T-helper 2 cell treated with Interferon-gamma antibody and Interleukin-4, amounts not matched to agents 100 ng/mL and 5 ng/mL, for 36 hours (primary cell): ENCODE data around the gene ZNF335. TPM values are rescaled to one million over a fixed set of nuclear protein-coding genes. Genes with fewer than 3 reads are reported as not detected.
"Not testable (repeated sequence)": the region's sequence is repeated elsewhere in the genome, so short reads cannot be mapped to it uniquely, and the experiment has no call there.

Source experiments
- intact Hi-C: fragments of 100-400 bp; cut with micrococcal nuclease; formaldehyde crosslinking; loops from one replicate; pipeline ENCODE4 v1.15.1; 2023
- total RNA-seq: library from RNA; stranded (reverse); gene quantifications from 2 replicates; pipeline ENCODE4 v1.2.3, GENCODE V29; 2022

Gene ZNF335
- total RNA-seq, 1 donor from 2014 or later = 38.7 TPM

- intact Hi-C loops = no loop called here
Measured at GRCh38 chr20:45957021-45957941, 14.7 kb downstream of the ZNF335 start.

DNA sequence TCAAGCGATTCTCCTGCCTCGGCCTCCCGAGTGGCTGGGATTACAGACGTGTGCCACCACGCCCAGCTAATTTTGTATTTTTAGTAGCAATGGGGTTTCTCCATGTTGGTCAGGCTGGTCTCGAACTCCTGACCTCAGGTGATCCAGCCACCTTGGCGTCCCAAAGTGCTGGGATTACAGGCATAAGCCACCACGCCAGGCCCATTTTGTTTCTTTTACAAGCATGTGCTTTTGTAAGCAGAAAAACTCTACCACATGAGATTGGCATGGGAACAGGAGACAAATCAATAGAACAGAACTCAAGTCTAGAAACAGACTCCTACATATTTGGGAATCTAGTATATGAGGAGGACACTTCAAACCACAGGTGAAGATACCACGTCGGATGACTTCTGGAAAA, 15.7 kb downstream of the ZNF335 start:
- intact Hi-C loops = not testable (repeated sequence)

DNA sequence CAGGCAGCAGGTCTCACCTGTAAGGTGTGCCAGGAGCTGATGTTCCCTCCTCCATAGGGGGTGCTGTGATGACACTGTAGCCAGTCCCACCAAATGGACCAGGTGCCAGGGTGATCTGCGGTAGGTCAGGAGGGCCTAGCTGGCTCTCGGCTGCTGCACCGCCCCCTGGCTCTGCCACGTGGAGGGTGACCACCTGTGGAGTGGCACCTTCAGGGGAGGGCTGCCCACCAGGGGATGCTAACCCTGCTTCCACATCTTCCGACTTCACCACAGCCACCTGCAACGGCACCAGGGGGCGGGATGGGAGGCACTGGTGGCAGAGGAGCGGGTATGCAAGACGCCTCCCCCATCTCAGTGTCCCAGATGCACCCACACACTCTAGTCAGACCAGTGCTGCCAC, 18.3 kb downstream of the ZNF335 start:
- intact Hi-C loops = no loop called here

GRCh38 chr20:45952861-45953260, 19.1 kb downstream of the ZNF335 start:
- intact Hi-C loops = no loop called here

GRCh38 chr20:45951925-45952834, 19.8 kb downstream of the ZNF335 start:
- intact Hi-C loops = no loop called here

- intact Hi-C loops = no loop called here
Measured at GRCh38 chr20:45950330-45950646, 21.7 kb downstream of the ZNF335 start.

DNA sequence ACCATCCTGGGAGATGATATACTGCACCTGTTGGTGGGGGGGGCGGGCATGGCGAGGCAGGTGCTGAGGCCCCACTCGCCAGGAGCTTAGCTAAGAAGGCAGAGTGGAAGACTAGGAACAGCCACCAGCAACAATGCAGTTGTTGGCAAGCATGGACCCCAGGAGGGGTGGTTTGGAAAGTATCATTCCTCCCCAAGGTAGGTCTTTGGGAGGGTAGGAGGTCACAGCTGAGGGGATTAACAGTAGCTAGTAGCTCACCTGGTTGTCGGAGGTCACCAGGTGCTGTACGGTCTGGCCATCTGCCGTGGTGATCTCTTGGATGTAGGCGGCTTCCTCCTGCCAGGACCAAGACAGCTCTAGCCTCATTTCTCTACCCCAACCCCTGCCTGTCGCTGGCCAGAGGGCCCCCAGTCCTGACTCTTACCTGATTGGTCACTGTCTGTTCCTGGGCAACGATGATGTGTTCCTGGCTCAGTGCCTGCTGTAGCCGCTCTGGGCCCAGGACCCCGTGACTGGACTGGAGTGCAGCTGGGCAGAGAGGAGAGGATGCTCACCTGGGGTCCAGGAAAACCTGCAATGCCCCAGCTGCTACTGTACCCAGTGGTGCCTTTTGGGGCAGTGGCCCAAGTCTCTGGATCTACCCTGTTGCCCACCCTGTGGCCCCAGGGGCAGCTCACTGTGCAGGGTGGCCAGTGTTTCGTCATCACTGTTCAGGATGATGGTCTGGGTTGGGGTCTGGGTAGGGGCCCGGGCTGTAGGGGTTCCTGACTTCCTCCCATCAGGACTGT, 22.3 kb downstream of the ZNF335 start:
- intact Hi-C loops = no loop called here

DNA sequence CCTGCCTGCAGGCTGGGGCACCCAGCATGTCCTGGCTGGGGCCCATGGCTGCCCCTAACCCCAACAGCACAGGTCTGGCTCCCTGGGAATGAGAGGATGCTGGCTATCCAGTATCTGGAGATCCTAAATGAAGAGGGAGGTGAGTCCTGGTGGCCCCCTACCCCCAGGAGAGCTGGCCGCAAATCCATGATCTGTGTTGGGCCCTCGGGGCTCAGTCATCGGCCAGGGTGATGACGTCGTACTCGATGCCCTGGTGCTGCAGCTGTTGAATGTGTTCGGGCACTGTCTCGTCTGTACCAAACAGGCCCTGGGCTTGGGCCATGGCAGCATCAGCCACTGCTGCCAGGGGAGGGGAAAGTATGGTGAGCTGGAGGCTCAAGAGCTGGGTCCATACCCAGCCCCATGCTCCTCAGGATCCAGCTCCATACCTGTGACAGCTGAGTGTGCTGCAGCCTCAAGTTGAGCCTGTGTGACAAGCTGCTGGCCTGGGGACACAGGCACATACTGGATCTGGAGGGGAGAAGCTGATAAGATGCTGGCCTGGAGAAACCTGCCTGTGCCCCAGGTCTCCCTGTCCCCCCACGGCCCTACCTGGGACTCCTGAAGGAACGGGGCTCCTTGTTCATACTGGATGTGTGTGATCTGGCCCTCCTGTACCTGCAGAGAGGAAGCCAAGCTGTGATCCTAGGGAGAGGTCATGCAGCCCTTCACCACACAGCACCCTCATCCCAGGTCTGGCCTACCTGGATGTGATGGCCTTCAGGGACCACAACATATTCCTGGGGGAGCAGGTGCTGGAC, 23.1 kb downstream of the ZNF335 start:
- intact Hi-C loops = no loop called here

GRCh38 chr20:45948261-45948733, 23.7 kb downstream of the ZNF335 start:
- intact Hi-C loops = no loop called here

- intact Hi-C loops = no loop called here
Measured at GRCh38 chr20:45947110-45947866, 24.7 kb downstream of the ZNF335 start.

DNA sequence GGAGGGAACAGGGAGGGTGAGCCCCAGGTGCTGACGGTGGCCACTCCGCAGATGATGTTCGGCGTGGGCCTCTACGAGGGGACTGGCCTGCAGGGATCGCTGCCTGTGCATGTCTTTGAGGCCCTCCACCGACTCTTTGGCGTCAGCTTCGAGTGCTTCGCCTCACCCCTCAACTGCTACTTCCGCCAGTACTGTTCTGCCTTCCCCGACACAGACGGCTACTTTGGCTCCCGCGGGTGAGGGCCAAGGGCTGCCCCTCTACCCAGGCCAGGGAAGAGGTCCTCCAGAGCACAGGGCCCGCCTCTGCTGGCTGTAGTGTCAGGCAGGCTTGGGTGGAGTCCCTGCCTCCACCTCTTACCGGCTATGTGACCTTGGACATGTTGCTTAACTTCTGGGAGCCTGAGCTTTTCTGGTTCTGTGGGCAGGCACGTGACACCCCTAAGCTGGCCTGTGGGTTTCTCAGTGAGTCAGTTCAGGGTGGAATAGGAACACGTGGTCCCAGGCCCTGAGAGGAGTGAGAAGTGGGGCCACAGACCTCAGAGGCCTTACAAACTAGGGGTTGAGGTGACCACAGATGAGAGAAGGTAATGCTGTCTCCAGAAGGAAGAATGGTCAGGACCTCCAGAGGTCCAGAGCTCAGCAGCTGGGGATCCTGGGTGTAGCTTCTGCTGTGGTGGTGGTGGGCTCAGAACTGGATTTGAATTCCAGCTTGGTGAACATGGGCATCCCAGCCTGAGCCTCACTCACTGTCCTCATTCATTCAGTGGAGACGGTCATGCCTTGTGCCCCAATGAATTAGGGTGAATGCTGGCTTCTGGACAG, 25.6 kb downstream of the ZNF335 start:
- intact Hi-C loops = no loop called here

DNA sequence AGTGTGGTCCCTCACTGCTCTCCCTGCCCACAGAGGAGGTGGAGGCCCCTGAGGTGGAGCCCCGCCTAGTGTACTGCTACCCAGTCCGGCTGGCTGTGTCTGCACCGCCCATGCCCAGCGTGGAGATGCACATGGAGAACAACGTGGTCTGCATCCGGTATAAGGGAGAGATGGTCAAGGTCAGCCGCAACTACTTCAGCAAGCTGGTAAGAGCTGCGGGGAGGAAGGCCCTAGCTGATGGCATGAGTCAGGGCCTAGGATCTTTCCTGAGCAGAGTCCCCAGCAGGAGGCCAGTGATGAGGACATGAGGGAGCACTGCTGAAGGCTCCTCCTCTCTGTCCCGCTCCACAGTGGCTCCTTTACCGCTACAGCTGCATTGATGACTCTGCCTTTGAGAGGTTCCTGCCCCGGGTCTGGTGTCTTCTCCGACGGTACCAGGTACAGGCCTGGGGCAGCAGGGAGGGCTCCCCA, 26.3 kb downstream of the ZNF335 start:
- intact Hi-C loops = no loop called here

- intact Hi-C loops = no loop called here
Measured at GRCh38 chr20:45944965-45945677, 26.9 kb downstream of the ZNF335 start.

DNA sequence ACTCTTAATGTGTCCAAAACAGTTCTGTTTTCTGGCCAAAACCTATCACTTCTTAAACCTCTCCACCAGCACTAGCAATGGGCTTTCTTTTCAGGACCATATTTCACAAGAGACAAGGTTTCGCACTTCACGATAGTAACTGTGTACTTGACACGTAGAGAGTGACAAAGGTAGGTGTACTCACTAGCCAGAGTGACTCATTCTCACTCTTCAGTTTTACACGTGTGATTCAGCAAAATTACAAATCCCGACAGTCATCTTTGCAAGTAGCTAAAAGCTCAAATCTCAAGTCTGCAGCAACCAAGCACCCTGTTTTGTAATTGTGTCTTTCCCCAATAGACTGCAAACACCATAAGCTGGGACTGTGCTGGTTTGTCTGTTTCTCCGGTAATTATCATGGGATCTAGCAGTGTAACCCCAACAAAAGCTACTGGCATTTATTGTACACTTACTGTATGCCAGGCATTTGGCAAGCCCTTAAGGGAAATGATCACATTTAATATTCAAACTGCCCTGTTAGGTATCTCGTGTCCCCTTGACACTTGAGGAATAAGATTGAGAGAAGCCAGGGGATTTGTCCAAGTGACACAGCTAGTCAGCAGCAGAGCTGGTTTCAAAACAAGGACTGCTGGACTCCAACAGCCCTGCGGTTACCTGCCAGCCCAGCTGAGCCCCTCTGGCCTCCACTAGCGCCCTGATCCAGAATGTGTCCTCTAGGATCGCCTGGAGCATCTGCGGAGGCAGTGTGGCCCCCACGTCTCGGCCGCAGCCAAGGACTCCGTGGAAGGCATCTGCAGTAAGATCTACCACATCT, 27.6 kb downstream of the ZNF335 start:
- intact Hi-C loops = no loop called here

DNA sequence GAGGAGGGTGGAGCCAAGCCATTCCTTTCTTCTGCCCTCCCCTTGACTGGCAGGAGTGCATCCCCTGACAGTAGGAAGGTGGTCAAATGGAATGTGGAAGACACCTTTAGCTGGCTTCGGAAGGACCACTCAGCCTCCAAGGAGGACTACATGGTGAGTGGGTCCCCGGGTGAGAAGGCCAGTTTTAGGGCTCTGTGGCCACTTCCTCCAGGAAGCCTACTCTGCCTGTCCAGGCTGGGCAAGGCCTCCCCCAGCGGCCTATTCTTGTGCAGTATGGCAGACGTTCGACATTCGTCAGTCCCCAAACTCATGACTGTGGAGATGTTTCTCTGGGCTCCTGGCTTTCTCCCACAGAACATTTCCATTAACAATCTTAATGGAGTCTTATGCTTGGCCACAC, 28.4 kb downstream of the ZNF335 start:
- intact Hi-C loops = no loop called here

DNA sequence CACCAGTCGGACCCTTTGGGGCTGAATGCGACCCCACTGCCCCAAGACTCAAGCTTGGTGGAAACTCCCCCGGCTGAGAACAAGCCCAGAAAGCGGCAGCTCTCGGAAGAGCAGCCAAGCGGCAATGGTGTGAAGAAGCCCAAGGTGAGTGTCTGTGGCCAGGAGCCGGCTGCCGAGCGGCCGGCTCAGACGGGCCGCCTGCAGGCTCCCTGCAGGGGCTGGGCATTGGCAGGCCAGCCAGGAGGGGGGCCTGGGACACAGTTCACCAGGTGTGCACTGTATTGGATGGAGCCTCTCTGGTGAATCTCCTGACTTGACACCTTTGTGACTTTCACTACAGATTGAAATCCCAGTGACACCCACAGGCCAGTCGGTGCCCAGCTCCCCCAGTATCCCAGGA, 31.5 kb downstream of the ZNF335 start:
- intact Hi-C loops = no loop called here

DNA sequence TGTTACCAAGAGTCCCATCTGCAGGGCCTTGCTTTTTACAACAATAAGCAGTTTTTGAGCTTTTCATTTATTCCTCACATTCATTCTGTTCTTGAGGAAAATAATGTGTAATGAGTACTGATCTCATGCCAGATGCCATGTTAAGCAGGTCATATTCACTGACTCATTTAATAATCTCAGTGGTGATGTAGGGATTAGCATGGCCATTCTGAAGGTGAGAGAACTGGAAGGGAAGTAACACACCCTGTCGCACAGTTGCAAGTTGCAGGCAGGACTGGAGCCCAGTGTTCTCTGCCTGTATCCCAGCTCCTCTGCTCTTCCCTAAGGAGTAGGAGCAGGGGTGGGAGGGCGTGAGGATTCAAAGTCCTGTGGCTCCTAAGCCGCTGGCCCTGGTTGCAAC, 31.9 kb downstream of the ZNF335 start:
- intact Hi-C loops = no loop called here
